PC-9 (cell line): ENCODE results near the gene DYSF. TPM values are rescaled to one million over a fixed set of nuclear protein-coding genes. Genes with fewer than 3 reads are reported as not detected.

Source experiments
- BruUV-seq: library from RNA; stranded (reverse); fragments of 400-500 nt; replicated peaks from 2 replicates; lab custom pipeline; 2021; lab: Mats Ljungman, UMichigan
- CTCF ChIA-PET: fragments of 300-600 bp; sonication (Branson Sonifier 250); formaldehyde crosslinking; loops from one replicate; lab custom pipeline; 2022; ENCODE audit warnings: antibody characterized with exemption; lab: Charles Lee
- POLR2A ChIA-PET: fragments of 300-600 bp; sonication (Branson Sonifier 250); formaldehyde crosslinking; loops from one replicate; lab custom pipeline; 2022; ENCODE audit warnings: antibody characterized with exemption; ENCODE audit not compliant: unreplicated experiment; lab: Charles Lee
- DNase-seq, 2 experiments: peaks; one replicate each; pipeline versions ENCODE4 v3.0.0 to v3.0.0-alpha.2; 2015 to 2022; ENCODE audit warnings: mixed read lengths in 1 of 2
- H2AFZ ChIP-seq: fragments of 200-600 bp; sonication (generic); 2 replicates; pipeline ENCODE4 v1.8.1; 2017; ENCODE audit warnings: antibody characterized with exemption
- H3F3A ChIP-seq: fragments of 200-600 bp; sonication (generic); 2 replicates; pipeline ENCODE4 v1.8.1; 2017; ENCODE audit warnings: antibody characterized with exemption, mild to moderate bottlenecking, low read depth; ENCODE audit not compliant: insufficient read depth
- H3K27ac ChIP-seq: fragments of 200-600 bp; sonication (generic); 2 replicates; pipeline ENCODE4 v1.6.1; 2016; ENCODE audit warnings: mixed run types
- H3K27me3 ChIP-seq: fragments of 200-600 bp; sonication (generic); 2 replicates; pipeline ENCODE4 v1.6.1; 2016; ENCODE audit warnings: low read depth, mixed run types; ENCODE audit not compliant: insufficient read depth
- H3K36me3 ChIP-seq: fragments of 200-600 bp; sonication (generic); 2 replicates; pipeline ENCODE4 v1.6.1; 2016; ENCODE audit warnings: low read depth, mixed run types
- H3K4me1 ChIP-seq: fragments of 200-600 bp; sonication (generic); replicated peaks from 2 replicates; pipeline ENCODE4 v1.6.1; 2016; ENCODE audit warnings: mixed run types; ENCODE audit not compliant: insufficient read depth
- H3K4me2 ChIP-seq: fragments of 200-600 bp; sonication (generic); 2 replicates; pipeline ENCODE4 v1.6.1; 2017; ENCODE audit warnings: mixed run types
- H3K4me3 ChIP-seq: fragments of 200-600 bp; sonication (generic); 2 replicates; pipeline ENCODE4 v1.6.1; 2016; ENCODE audit warnings: mixed run types
- H3K79me2 ChIP-seq: fragments of 200-600 bp; sonication (generic); 2 replicates; pipeline ENCODE4 v1.6.1; 2017; ENCODE audit warnings: low read depth, mixed run types
- H3K9me2 ChIP-seq: fragments of 200-600 bp; sonication (generic); 2 replicates; pipeline ENCODE4 v1.8.1; 2017; ENCODE audit warnings: mild to moderate bottlenecking; ENCODE audit not compliant: insufficient read depth
- H3K9me3 ChIP-seq: fragments of 200-600 bp; sonication (generic); 2 replicates; pipeline ENCODE4 v1.8.1; 2016; ENCODE audit warnings: low read depth; ENCODE audit not compliant: insufficient read depth
- H4K20me1 ChIP-seq: fragments of 200-600 bp; sonication (generic); 2 replicates; pipeline ENCODE4 v1.8.1; 2017; ENCODE audit not compliant: insufficient read depth
- CTCF ChIP-seq: fragments of 200-600 bp; sonication (generic); conservative IDR thresholded peaks from 2 replicates; pipeline ENCODE4 v1.6.1; 2017; ENCODE audit warnings: mixed run types, antibody characterized with exemption, mild to moderate bottlenecking, moderate library complexity
- EZH2 ChIP-seq: fragments of 200-600 bp; sonication (generic); IDR thresholded peaks from 2 replicates; pipeline ENCODE4 v1.8.0; 2017; ENCODE audit warnings: antibody characterized with exemption, low read depth
- intact Hi-C: fragments of 100-400 bp; cut with micrococcal nuclease; formaldehyde crosslinking; loops from one replicate; pipeline ENCODE4 v1.10.0; 2022; ENCODE audit not compliant: unreplicated experiment
- total RNA-seq: library from RNA; stranded (reverse); gene quantifications from 2 replicates; pipeline ENCODE4 v1.2.3, GENCODE V29; 2021

The DYSF gene
- total RNA-seq, 1 experiment from 2014 or later = 12.2 TPM

- Histone ChIP-seq H3K9me2 (no peaks in the 10 kb centered on the region), H3K4me1 (no peaks in the 10 kb centered on the region), H2AFZ (no peak overlapping the region), H3K9me3 (no peaks in the 10 kb centered on the region), H3K27me3 (no peaks in the 10 kb centered on the region), H3K4me2 (no peak overlapping the region), H3K4me3 (no peak overlapping the region), H4K20me1 (no peaks in the 10 kb centered on the region), H3K36me3 (no peaks in the 10 kb centered on the region), H3F3A (no peaks in the 10 kb centered on the region), H3K27ac (no peak overlapping the region), H3K79me2 (no peaks in the 10 kb centered on the region)
- CTCF ChIA-PET = no interaction called here
- BruUV-seq = no TSS peak
- DNase-seq = no peak
- intact Hi-C loops = no loop called here
- TF ChIP-seq CTCF = no peak
- POLR2A ChIA-PET = no interaction called here
Measured at GRCh38 chr2:71586471-71586870, 133.1 kb downstream of the DYSF start.

- no peak for DNase-seq
- H3K9me3 ChIP-seq = no peaks in the 10 kb centered on the region
- H3K4me1 ChIP-seq = no peaks in the 10 kb centered on the region
- ChIA-PET POLR2A (interaction anchor here (0.7 kb wide), 1 partner anchor 11 kb away, joined by 5 read pairs; no protein-coding TSS in a partner anchor), CTCF (no interaction called here)
- H3K4me2 ChIP-seq = no peak overlapping the region
- no peaks in the 10 kb centered on the region for H3K36me3 ChIP-seq
- no peaks in the 10 kb centered on the region for H3K9me2 ChIP-seq
- H3K4me3 ChIP-seq = no peak overlapping the region
- H3K79me2 ChIP-seq = no peaks in the 10 kb centered on the region
- TF ChIP-seq EZH2 = no peak
- no peak for TF ChIP-seq CTCF
- no peak overlapping the region for H3K27ac ChIP-seq
- no peaks in the 10 kb centered on the region for H4K20me1 ChIP-seq
- H2AFZ ChIP-seq = no peak overlapping the region
- H3K27me3 ChIP-seq = no peaks in the 10 kb centered on the region
- BruUV-seq = no TSS peak
- H3F3A ChIP-seq = no peaks in the 10 kb centered on the region
- intact Hi-C loops = no loop called here
Measured at GRCh38 chr2:71587509-71588073, 134.2 kb downstream of the DYSF start.

- Histone ChIP-seq H3K27ac (no peak overlapping the region), H3K4me2 (no peak overlapping the region), H3K36me3 (no peaks in the 10 kb centered on the region), H2AFZ (no peak overlapping the region), H3K79me2 (no peaks in the 10 kb centered on the region), H3F3A (no peaks in the 10 kb centered on the region), H3K4me1 (no peaks in the 10 kb centered on the region), H3K4me3 (no peak overlapping the region), H4K20me1 (no peaks in the 10 kb centered on the region), H3K9me3 (no peaks in the 10 kb centered on the region), H3K9me2 (no peaks in the 10 kb centered on the region), H3K27me3 (no peaks in the 10 kb centered on the region)
- ChIA-PET CTCF (no interaction called here), POLR2A (interaction anchor here (0.7 kb wide), 1 partner anchor 10 kb away, joined by 5 read pairs; no protein-coding TSS in a partner anchor)
- no peak for TF ChIP-seq EZH2
- intact Hi-C loops = no loop called here
- DNase-seq = no peak
- no TSS peak for BruUV-seq
Measured at GRCh38 chr2:71588497-71589170, 135.3 kb downstream of the DYSF start.
